B cell (primary cell): ENCODE measurements around the gene CACNB2.

Experiments used
- CTCF ChIP-seq: fragments of 200-600 bp; IDR thresholded peaks from one replicate; pipeline ENCODE4 v1.8.0; 2022; ENCODE audit warnings: antibody characterized with exemption, mild to moderate bottlenecking
- EZH2 ChIP-seq: IDR thresholded peaks from 2 replicates; pipeline ENCODE4 v1.6.1; 2012; ENCODE audit warnings: borderline replicate concordance, low read depth, mild to moderate bottlenecking, moderate library complexity, low read length; ENCODE audit not compliant: insufficient read depth, poor library complexity, severe bottlenecking

DNA sequence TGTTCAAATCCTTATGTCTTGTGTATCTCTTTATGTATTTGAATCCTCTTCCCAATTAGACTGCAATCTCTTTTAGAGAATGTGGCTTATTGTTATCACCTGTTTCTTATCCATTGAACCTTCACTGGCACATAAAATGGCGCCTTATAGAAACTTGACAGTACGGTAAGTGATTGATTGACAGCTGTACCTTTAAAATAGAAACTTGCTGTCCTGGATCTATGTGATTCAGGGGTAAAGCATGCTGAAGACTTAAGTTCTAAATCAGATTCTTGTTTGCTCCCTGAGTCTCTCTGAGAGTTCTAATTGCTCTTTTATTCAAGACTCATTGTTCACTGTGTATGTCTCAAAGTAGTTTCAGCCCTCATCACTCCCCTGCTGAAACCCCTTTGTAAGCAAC is 91.3 kb downstream of the CACNB2 start:
- no peak for TF ChIP-seq CTCF
- no peak for TF ChIP-seq EZH2
